GM23338 (cell line): Measurements from ENCODE around the gene WIPF1. TPM values are rescaled to one million over a fixed set of nuclear protein-coding genes. Genes with fewer than 3 reads are reported as not detected.

Experiments used
- ATAC-seq: fragments of 200-7000 bp; cut with Tn5 transposase; 3 replicates; pipeline ENCODE4 v1.9.1; 2020
- DNase-seq: peaks from one replicate; pipeline ENCODE4 v3.0.0-alpha.2; 2015; ENCODE audit warnings: low spot score
- H2AFZ ChIP-seq: fragments of 200-600 bp; sonication (generic); 2 replicates; pipeline ENCODE4 v1.8.0; 2016; ENCODE audit warnings: antibody characterized with exemption, mild to moderate bottlenecking, moderate library complexity
- H3F3A ChIP-seq: fragments of 200-600 bp; sonication (generic); replicated peaks from 2 replicates; pipeline ENCODE4 v1.8.0; 2017; ENCODE audit warnings: antibody characterized with exemption, mixed run types, low read depth
- H3K27ac ChIP-seq: fragments of 200-600 bp; sonication (generic); 2 replicates; pipeline ENCODE4 v1.6.1; 2016; ENCODE audit warnings: low read depth
- H3K27me3 ChIP-seq: fragments of 200-600 bp; sonication (generic); 2 replicates; pipeline ENCODE4 v1.8.0; 2016; ENCODE audit warnings: mild to moderate bottlenecking, mixed run types, moderate library complexity; ENCODE audit not compliant: insufficient read depth
- H3K36me3 ChIP-seq: fragments of 200-600 bp; sonication (generic); 2 replicates; pipeline ENCODE4 v1.8.0; 2016; ENCODE audit warnings: mild to moderate bottlenecking; ENCODE audit not compliant: insufficient read depth
- H3K4me1 ChIP-seq: fragments of 200-600 bp; sonication (generic); 2 replicates; pipeline ENCODE4 v1.8.0; 2016; ENCODE audit warnings: mild to moderate bottlenecking, moderate library complexity; ENCODE audit not compliant: insufficient read depth
- H3K4me2 ChIP-seq: fragments of 200-600 bp; sonication (generic); 2 replicates; pipeline ENCODE4 v1.7.1; 2017; ENCODE audit warnings: mixed run types
- H3K4me3 ChIP-seq: fragments of 200-600 bp; sonication (generic); 2 replicates; pipeline ENCODE4 v1.6.1; 2016; ENCODE audit warnings: mixed run types
- H3K79me2 ChIP-seq: fragments of 200-600 bp; sonication (generic); replicated peaks from 2 replicates; pipeline ENCODE4 v1.8.0; 2017; ENCODE audit warnings: mild to moderate bottlenecking; ENCODE audit not compliant: insufficient read depth
- H3K9me2 ChIP-seq: fragments of 200-600 bp; sonication (generic); 2 replicates; pipeline ENCODE4 v1.8.0; 2017; ENCODE audit not compliant: insufficient read depth
- H4K20me1 ChIP-seq: fragments of 200-600 bp; sonication (generic); replicated peaks from 2 replicates; pipeline ENCODE4 v1.8.0; 2017; ENCODE audit warnings: mild to moderate bottlenecking; ENCODE audit not compliant: insufficient read depth
- H3K27ac Mint-ChIP-seq: 2 replicates; pipeline ENCODE4 v1.8.0; 2020; ENCODE audit warnings: inconsistent platforms, mild to moderate bottlenecking, moderate library complexity, mixed read lengths
- H3K27me3 Mint-ChIP-seq: 3 replicates; pipeline ENCODE4 v1.8.0; 2022; ENCODE audit warnings: low read depth, mild to moderate bottlenecking, moderate library complexity, mixed read lengths, inconsistent platforms; ENCODE audit not compliant: insufficient read depth, poor library complexity
- H3K36me3 Mint-ChIP-seq: 3 replicates; pipeline ENCODE4 v1.8.0; 2021; ENCODE audit warnings: low read depth, mild to moderate bottlenecking, inconsistent platforms, moderate library complexity, mixed read lengths
- H3K4me1 Mint-ChIP-seq: 3 replicates; pipeline ENCODE4 v1.8.0; 2020; ENCODE audit warnings: mild to moderate bottlenecking, inconsistent platforms, mixed read lengths
- H3K4me3 Mint-ChIP-seq: 3 replicates; pipeline ENCODE4 v1.8.0; 2021; ENCODE audit warnings: moderate library complexity, mild to moderate bottlenecking, inconsistent platforms, mixed read lengths
- H3K9me3 Mint-ChIP-seq: 3 replicates; pipeline ENCODE4 v1.8.0; 2020; ENCODE audit warnings: moderate library complexity, mild to moderate bottlenecking, inconsistent platforms, mixed read lengths
- CREB1 ChIP-seq: fragments of 250-450 bp; sonication (Bioruptor Pico); IDR thresholded peaks from 2 replicates; pipeline ENCODE4 v1.5.0; 2020; ENCODE audit warnings: low read depth, mild to moderate bottlenecking, moderate library complexity
- ETS1 ChIP-seq: IDR thresholded peaks from 2 replicates; pipeline ENCODE4 v1.6.1; 2016; ENCODE audit warnings: antibody characterized with exemption
- EZH2 ChIP-seq: fragments of 200-600 bp; sonication (generic); IDR thresholded peaks from one replicate; pipeline ENCODE4 v1.8.0; 2017; ENCODE audit warnings: antibody characterized with exemption, mild to moderate bottlenecking, low read depth; ENCODE audit not compliant: unreplicated experiment
- EZH2phosphoT487 ChIP-seq: fragments of 200-600 bp; sonication (generic); IDR thresholded peaks from one replicate; pipeline ENCODE4 v1.8.1; 2018; ENCODE audit warnings: antibody characterized with exemption; ENCODE audit not compliant: unreplicated experiment
- JUNB ChIP-seq: IDR thresholded peaks from one replicate; pipeline ENCODE4 v1.6.1; 2016; ENCODE audit warnings: antibody characterized with exemption; ENCODE audit not compliant: unreplicated experiment
- NANOG ChIP-seq: IDR thresholded peaks from 2 replicates; pipeline ENCODE4 v1.6.1; 2016; ENCODE audit warnings: antibody characterized with exemption, borderline replicate concordance
- POLR2AphosphoS5 ChIP-seq: IDR thresholded peaks from 2 replicates; pipeline ENCODE4 v1.6.1; 2016; ENCODE audit warnings: antibody characterized with exemption, low read depth
- REST ChIP-seq: IDR thresholded peaks from one replicate; pipeline ENCODE4 v1.6.1; 2018; ENCODE audit warnings: antibody characterized with exemption; ENCODE audit not compliant: unreplicated experiment
- ZNF114 ChIP-seq: fragments of 250-450 bp; sonication (Bioruptor Pico); IDR thresholded peaks from 2 replicates; pipeline ENCODE4 v1.5.0; 2020; ENCODE audit warnings: mild to moderate bottlenecking, moderate library complexity
- polyA plus RNA-seq: library from polyadenylated mRNA; unstranded; fragments of >200 nt; fragmentation: Nextera tagmentation; extraction: Ambion mirVana; gene quantifications from 2 replicates; pipeline ENCODE4 v1.2.1, GENCODE V29; 2016
- total RNA-seq: library from RNA; depleted of rRNA; stranded (reverse); fragments of >200 nt; shearing (Covaris generic); gene quantifications from 2 replicates; pipeline ENCODE4 v1.2.3, GENCODE V29; 2014
- TF ChIP-seq, protein P1 (sequence below): fragments of 250-450 bp; sonication (Bioruptor Pico); IDR thresholded peaks from 2 replicates; pipeline ENCODE4 v1.5.0; 2020; ENCODE audit warnings: mild to moderate bottlenecking, moderate library complexity
- TF ChIP-seq, protein P2 (sequence below), 2 experiments: fragments of 200-600 bp in 1 of 2; sonication (generic) in 1 of 2; conservative IDR thresholded peaks; 2 replicates each; pipeline versions ENCODE4 v1.5.1 to v1.6.1; 2016 to 2017; ENCODE audit warnings: antibody characterized with exemption in 2 of 2, low read depth in 2 of 2, mild to moderate bottlenecking in 2 of 2, moderate library complexity in 1 of 2

The WIPF1 gene
- total and polyA plus RNA-seq, 2 experiments from 2014 or later = 3.0 to 6.0 TPM

DNA sequence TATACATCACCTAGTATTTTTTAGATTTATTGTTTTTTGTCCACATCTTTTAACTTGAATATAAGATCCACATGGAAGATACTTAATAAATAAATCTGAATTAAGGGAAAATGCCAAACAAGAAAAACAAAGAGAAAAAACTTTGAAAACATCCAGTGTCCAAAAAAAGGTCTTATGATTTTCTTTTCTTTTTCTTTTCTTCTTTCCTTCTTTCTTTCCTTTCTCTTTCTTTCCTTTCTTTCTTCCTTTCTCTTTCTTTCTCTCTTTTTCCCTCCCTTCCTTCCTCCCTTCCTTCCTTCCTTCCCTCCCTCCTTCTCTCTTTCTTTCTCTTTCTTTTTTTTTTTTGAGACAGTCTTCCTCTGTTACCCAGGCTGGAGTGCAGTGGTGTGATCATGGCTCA is 29.6 kb upstream of the WIPF1 start (continued):
- TF ChIP-seq, protein P1, sequence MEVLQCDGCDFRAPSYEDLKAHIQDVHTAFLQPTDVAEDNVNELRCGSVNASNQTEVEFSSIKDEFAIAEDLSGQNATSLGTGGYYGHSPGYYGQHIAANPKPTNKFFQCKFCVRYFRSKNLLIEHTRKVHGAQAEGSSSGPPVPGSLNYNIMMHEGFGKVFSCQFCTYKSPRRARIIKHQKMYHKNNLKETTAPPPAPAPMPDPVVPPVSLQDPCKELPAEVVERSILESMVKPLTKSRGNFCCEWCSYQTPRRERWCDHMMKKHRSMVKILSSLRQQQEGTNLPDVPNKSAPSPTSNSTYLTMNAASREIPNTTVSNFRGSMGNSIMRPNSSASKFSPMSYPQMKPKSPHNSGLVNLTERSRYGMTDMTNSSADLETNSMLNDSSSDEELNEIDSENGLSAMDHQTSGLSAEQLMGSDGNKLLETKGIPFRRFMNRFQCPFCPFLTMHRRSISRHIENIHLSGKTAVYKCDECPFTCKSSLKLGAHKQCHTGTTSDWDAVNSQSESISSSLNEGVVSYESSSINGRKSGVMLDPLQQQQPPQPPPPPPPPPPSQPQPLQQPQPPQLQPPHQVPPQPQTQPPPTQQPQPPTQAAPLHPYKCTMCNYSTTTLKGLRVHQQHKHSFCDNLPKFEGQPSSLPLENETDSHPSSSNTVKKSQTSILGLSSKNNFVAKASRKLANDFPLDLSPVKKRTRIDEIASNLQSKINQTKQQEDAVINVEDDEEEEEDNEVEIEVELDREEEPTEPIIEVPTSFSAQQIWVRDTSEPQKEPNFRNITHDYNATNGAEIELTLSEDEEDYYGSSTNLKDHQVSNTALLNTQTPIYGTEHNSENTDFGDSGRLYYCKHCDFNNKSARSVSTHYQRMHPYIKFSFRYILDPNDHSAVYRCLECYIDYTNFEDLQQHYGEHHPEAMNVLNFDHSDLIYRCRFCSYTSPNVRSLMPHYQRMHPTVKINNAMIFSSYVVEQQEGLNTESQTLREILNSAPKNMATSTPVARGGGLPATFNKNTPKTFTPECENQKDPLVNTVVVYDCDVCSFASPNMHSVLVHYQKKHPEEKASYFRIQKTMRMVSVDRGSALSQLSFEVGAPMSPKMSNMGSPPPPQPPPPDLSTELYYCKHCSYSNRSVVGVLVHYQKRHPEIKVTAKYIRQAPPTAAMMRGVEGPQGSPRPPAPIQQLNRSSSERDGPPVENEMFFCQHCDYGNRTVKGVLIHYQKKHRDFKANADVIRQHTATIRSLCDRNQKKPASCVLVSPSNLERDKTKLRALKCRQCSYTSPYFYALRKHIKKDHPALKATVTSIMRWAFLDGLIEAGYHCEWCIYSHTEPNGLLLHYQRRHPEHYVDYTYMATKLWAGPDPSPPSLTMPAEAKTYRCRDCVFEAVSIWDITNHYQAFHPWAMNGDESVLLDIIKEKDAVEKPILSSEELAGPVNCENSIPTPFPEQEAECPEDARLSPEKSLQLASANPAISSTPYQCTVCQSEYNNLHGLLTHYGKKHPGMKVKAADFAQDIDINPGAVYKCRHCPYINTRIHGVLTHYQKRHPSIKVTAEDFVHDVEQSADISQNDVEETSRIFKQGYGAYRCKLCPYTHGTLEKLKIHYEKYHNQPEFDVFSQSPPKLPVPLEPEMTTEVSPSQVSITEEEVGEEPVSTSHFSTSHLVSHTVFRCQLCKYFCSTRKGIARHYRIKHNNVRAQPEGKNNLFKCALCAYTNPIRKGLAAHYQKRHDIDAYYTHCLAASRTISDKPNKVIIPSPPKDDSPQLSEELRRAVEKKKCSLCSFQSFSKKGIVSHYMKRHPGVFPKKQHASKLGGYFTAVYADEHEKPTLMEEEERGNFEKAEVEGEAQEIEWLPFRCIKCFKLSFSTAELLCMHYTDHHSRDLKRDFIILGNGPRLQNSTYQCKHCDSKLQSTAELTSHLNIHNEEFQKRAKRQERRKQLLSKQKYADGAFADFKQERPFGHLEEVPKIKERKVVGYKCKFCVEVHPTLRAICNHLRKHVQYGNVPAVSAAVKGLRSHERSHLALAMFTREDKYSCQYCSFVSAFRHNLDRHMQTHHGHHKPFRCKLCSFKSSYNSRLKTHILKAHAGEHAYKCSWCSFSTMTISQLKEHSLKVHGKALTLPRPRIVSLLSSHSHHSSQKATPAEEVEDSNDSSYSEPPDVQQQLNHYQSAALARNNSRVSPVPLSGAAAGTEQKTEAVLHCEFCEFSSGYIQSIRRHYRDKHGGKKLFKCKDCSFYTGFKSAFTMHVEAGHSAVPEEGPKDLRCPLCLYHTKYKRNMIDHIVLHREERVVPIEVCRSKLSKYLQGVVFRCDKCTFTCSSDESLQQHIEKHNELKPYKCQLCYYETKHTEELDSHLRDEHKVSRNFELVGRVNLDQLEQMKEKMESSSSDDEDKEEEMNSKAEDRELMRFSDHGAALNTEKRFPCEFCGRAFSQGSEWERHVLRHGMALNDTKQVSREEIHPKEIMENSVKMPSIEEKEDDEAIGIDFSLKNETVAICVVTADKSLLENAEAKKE (CRISPR knock-in tag) = no peak
- no peak for TF ChIP-seq POLR2AphosphoS5

DNA sequence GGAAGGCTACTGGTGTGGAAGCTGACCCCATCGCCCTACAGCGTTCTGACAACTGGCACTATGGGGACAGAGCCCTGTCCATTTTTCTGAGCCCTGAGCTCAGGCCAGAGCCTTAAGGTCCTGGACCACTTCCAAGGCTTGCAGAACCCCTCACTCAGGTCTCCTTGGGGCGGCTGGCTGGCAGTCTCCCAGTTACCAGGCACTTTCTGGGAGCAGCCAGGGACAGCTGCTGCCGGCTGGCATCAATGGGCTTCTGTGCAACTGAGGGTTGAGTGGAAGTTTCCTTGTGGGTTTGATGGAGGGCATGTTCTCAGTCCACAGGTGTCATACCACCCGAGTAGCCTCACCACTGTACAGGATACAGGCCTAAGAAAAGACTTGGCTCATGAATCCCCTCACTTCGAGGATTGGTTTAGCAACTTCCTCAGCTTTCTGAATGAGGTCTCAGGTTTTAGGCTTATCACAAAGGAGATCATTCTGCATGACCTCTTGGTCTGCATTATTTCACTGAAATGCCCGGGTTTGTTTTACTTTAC is 27.4 kb upstream of the WIPF1 start:
- no peaks in the 10 kb centered on the region for H3K9me2 ChIP-seq
- no peak overlapping the region for H2AFZ ChIP-seq
- DNase-seq = no peak
- ATAC-seq = no peak
- no peaks in the 10 kb centered on the region for H3K27me3 ChIP-seq
- Mint-ChIP-seq H3K4me1 (no peaks in the 10 kb centered on the region), H3K4me3 (no peak overlapping the region), H3K27me3 (peaks cover 3% of the 10 kb centered on the region), H3K27ac (no peak overlapping the region), H3K9me3 (no peaks in the 10 kb centered on the region), H3K36me3 (no peaks in the 10 kb centered on the region)
- no peaks in the 10 kb centered on the region for H3K4me1 ChIP-seq
- H3K79me2 ChIP-seq = no peaks in the 10 kb centered on the region
- no peaks in the 10 kb centered on the region for H4K20me1 ChIP-seq
- no peak overlapping the region for H3K4me3 ChIP-seq
- H3K27ac ChIP-seq = no peak overlapping the region
- no peak overlapping the region for H3K4me2 ChIP-seq
- H3F3A ChIP-seq = no peaks in the 10 kb centered on the region
- H3K36me3 ChIP-seq = no peaks in the 10 kb centered on the region
- TF ChIP-seq EZH2phosphoT487 (no peak), NANOG (no peak), JUNB (no peak), REST (no peak), CREB1 (CRISPR knock-in tag) (no peak), ETS1 (no peak), ZNF114 (CRISPR knock-in tag) (no peak), EZH2 (no peak)
- TF ChIP-seq, protein P2, sequence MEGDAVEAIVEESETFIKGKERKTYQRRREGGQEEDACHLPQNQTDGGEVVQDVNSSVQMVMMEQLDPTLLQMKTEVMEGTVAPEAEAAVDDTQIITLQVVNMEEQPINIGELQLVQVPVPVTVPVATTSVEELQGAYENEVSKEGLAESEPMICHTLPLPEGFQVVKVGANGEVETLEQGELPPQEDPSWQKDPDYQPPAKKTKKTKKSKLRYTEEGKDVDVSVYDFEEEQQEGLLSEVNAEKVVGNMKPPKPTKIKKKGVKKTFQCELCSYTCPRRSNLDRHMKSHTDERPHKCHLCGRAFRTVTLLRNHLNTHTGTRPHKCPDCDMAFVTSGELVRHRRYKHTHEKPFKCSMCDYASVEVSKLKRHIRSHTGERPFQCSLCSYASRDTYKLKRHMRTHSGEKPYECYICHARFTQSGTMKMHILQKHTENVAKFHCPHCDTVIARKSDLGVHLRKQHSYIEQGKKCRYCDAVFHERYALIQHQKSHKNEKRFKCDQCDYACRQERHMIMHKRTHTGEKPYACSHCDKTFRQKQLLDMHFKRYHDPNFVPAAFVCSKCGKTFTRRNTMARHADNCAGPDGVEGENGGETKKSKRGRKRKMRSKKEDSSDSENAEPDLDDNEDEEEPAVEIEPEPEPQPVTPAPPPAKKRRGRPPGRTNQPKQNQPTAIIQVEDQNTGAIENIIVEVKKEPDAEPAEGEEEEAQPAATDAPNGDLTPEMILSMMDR (conservative IDR thresholded peaks at IDR 0.05; ENCODE audit: low read depth in 2 of 2) = no peak
